GM18909 (cell line): ENCODE measurements around the gene THOC2.
"Not testable (repeated sequence)": the region's sequence is repeated elsewhere in the genome, so short reads cannot be mapped to it uniquely, and the experiment has no call there.

Experiments
- ATAC-seq: cut with Tn5 transposase; IDR thresholded peaks from one replicate; pipeline ENCODE4 v1.9.1; 2021; ENCODE audit warnings: mild to moderate bottlenecking; ENCODE audit not compliant: unreplicated experiment, poor library complexity

The THOC2 gene

GRCh38 chrX:123732670-123733363 is at the start of gene THOC2:
TSS of gene THOC2 (minus strand) at chrX:123733052. CDS start at chrX:123733022, 30 bp downstream.
- peak; percentile 87 for ATAC-seq

- not testable (repeated sequence) for ATAC-seq
Observed at GRCh38 chrX:123781786-123782185, 48.9 kb upstream of the THOC2 start.

- no peak for ATAC-seq
Observed at GRCh38 chrX:123779908-123780396, 47.1 kb upstream of the THOC2 start.

GRCh38 chrX:123773258-123773988 is 40.6 kb upstream of the THOC2 start:
- no peak for ATAC-seq

GRCh38 chrX:123771449-123772064 is 38.7 kb upstream of the THOC2 start:
- ATAC-seq = peak; percentile 92

GRCh38 chrX:123764967-123765871 is 32.4 kb upstream of the THOC2 start:
- peak; percentile 95 for ATAC-seq

GRCh38 chrX:123759849-123760248 is 27.0 kb upstream of the THOC2 start:
- not testable (repeated sequence) for ATAC-seq

- ATAC-seq = not testable (repeated sequence)
Observed at GRCh38 chrX:123757794-123758193, 24.9 kb upstream of the THOC2 start.

GRCh38 chrX:123756320-123756719 is 23.5 kb upstream of the THOC2 start:
- no peak for ATAC-seq

- ATAC-seq = no peak
Observed at GRCh38 chrX:123755107-123755506, 22.3 kb upstream of the THOC2 start.

GRCh38 chrX:123753656-123754350 is 21.0 kb upstream of the THOC2 start:
- no peak for ATAC-seq

- no peak for ATAC-seq
Observed at GRCh38 chrX:123749643-123750042, 16.8 kb upstream of the THOC2 start.

- no peak for ATAC-seq
Observed at GRCh38 chrX:123745511-123745910, 12.7 kb upstream of the THOC2 start.

- ATAC-seq = no peak
Observed at GRCh38 chrX:123743312-123743711, 10.5 kb upstream of the THOC2 start.

- ATAC-seq = no peak
Observed at GRCh38 chrX:123742440-123742839, 9.6 kb upstream of the THOC2 start.

GRCh38 chrX:123740536-123740935 is 7.7 kb upstream of the THOC2 start:
- no peak for ATAC-seq

- no peak for ATAC-seq
Observed at GRCh38 chrX:123740006-123740405, 7.2 kb upstream of the THOC2 start.

GRCh38 chrX:123739474-123739873 is 6.6 kb upstream of the THOC2 start:
- ATAC-seq = no peak

GRCh38 chrX:123738378-123738940 is 5.6 kb upstream of the THOC2 start:
- no peak for ATAC-seq
